NCI-H1048 (cell line): ENCODE results near the gene GP1BA.
"Not testable (repeated sequence)": the region's sequence is repeated elsewhere in the genome, so short reads cannot be mapped to it uniquely, and the experiment has no call there.

Experiments used
- DNase-seq: peaks from one replicate; lab custom pipeline; 2025; lab: John Stamatoyannopoulos, UW

Gene GP1BA

DNA sequence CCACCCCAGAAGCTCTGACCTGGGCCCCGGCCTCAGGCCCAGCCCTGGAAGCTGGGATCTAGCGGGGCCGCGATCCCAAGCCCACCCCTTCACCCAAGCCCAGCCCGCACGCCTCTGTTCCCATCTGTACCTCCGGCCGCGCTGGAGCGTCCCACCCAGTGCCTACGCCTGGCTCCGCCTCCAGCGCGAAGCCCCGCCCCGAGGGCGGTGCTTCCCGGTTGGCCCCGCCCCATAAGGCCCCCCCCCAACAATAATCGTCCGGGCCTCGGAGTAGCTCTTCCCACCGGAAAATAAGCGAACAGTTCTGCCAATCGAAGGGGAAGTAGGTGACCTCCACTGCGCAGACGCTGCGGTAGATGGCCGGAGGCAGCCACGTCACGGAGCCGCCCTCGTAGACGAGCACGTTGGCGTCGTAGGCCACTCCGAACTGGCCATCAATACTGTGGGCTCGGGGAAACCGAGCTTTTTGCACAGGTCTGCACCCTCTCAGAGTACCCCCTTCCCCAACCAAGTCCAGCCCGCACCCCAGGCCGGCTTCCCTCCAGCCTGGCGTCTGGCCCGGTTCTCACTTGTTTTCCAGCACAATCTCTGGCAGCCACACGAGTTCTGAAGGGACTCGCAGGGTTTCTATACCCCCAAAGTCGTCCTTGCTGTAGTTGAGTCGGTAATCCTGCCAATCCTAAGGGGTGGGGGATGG lies 30.3 kb upstream of the GP1BA start:
- no peak for DNase-seq

DNA sequence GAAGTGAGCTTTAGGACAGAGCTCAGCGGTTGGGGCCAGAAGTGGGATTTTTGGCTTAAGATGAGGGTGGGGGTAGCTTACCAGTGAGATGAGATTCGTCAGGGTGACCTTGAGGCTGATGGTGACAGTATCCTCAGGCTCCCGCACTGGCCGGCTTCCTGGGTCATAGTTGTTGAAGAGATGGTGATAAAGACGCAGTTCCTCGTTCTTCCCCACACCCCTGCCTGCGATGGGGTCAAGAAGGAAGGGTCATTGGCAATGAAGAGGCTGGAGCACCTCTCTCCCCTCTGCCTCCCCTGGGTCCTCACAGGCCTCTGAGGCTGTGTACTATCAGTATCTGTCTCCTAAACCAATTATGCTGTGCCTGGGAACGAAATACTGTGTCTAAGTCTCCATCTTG lies 29.5 kb upstream of the GP1BA start:
- no peak for DNase-seq

DNA sequence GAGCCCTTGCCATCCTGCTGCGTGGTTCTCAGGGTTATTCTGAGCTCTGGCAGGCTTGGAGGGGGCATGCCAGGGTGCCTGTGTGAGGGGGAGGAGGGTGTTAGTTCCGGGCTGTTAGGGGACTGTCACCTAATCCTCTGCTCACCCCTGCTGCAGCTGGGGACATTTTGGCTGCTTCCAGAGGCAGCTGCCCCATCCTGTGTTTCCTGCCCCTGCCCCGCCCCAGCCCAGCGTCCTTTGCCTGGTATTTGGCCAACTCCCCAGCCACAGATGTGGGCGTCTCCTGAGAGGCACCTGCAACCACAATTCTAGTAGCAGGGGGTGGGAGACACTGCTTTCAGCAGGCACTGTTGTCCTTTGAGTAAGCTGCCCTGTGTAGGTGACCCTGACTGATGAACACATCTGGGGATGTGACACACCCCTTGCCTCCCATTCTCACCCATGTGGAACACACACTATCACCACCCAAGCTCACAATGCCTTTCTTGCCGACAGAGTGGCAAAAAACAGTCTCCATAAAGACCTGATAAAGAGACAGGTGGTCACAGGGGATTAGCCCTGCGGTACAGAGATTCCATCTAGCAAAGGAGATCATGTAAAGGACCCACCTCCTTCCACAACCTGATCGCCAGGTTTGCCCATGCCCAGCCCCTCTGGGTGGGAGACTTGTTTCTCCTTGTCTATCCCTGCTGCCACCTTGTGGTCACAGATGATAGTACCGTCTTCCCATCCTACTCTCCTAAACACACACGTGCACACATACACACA lies 28.8 kb upstream of the GP1BA start, which contains the start of gene CHRNE:
CHRNE (minus strand) TSS at position 48 of the 768 bp plus-strand sequence; CDS start at position 13, 35 bp downstream.
- DNase-seq: peak; percentile 59

GRCh38 chr17:4906642-4907041 lies 25.4 kb upstream of the GP1BA start:
- not testable (repeated sequence) for DNase-seq

GRCh38 chr17:4908301-4908700 lies 23.8 kb upstream of the GP1BA start:
- no peak for DNase-seq

- DNase-seq: no peak
Measured at GRCh38 chr17:4908711-4909496, 23.2 kb upstream of the GP1BA start.

DNA sequence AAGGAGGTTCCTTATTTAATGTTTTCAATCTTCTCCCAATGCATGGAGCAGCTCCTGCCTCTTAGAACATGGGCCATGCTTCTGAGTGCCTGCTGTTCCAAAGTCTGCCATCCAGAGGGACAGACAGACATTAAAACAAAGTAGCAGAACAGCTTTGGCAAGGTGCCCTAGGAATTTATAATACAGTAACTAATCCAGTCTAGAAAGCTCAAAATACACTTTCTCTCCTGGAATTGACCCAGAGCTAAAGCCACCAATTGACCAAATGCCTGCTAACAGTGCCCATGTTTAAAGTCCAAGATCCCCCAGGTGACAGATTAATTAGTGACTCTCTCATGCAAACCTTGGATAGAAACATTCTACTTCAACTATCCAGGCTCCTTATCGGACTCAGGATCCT lies 18.1 kb upstream of the GP1BA start:
- no peak for DNase-seq

GRCh38 chr17:4914551-4914950 lies 17.5 kb upstream of the GP1BA start:
- DNase-seq: not testable (repeated sequence)

- DNase-seq: no peak
Measured at GRCh38 chr17:4919511-4920047, 12.5 kb upstream of the GP1BA start.

- DNase-seq: no peak
Measured at GRCh38 chr17:4920351-4921048, 11.6 kb upstream of the GP1BA start.

DNA sequence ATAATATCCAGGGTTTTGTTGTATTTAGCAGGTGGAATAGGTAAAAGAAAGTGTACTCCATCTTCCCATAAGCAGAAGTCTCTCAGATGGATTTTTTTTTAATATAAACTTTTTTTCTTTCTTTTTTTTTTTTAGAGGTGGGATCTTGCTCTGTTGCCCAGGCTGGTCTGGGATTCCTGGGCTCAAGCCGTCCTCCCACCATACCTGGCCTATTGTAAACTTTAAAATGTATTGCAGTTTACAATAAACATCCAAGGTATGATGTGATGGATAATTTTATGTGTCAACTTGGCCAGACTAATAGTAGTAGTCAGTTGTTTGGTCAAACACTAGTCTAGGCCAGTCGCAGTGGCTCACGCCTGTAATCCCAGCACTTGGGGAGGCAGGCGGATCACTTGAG lies 10.8 kb upstream of the GP1BA start:
- DNase-seq: no peak

- not testable (repeated sequence) for DNase-seq
Measured at GRCh38 chr17:4926577-4927335, 5.3 kb upstream of the GP1BA start.

DNA sequence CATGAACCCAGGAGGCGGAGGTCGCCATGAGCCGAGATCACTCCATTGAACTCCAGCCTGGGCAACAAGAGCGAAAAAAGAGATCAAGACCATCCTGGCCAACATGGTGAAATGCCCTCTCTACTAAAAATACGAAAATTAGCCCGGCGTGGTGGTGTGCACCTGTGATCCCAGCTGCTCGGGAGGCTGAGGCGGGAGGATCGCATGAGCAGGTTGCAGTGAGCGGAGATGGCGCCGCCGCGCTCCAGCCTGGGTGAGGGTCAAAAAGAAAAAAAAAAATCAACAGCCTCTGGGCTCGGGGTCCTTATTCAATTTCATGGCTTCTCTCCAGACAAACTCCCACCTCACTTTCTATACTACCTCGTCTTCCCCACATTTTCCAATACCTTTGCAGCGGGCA lies 3.2 kb upstream of the GP1BA start:
- DNase-seq: no peak

DNA sequence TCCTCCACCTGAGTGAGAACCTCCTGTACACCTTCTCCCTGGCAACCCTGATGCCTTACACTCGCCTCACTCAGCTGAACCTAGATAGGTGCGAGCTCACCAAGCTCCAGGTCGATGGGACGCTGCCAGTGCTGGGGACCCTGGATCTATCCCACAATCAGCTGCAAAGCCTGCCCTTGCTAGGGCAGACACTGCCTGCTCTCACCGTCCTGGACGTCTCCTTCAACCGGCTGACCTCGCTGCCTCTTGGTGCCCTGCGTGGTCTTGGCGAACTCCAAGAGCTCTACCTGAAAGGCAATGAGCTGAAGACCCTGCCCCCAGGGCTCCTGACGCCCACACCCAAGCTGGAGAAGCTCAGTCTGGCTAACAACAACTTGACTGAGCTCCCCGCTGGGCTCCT lies 679 bp downstream of the GP1BA start:
- DNase-seq: no peak

DNA sequence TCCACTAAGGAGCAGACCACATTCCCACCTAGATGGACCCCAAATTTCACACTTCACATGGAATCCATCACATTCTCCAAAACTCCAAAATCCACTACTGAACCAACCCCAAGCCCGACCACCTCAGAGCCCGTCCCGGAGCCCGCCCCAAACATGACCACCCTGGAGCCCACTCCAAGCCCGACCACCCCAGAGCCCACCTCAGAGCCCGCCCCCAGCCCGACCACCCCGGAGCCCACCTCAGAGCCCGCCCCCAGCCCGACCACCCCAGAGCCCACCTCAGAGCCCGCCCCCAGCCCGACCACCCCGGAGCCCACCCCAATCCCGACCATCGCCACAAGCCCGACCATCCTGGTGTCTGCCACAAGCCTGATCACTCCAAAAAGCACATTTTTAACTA lies 1.6 kb downstream of the GP1BA start:
- DNase-seq: no peak

DNA sequence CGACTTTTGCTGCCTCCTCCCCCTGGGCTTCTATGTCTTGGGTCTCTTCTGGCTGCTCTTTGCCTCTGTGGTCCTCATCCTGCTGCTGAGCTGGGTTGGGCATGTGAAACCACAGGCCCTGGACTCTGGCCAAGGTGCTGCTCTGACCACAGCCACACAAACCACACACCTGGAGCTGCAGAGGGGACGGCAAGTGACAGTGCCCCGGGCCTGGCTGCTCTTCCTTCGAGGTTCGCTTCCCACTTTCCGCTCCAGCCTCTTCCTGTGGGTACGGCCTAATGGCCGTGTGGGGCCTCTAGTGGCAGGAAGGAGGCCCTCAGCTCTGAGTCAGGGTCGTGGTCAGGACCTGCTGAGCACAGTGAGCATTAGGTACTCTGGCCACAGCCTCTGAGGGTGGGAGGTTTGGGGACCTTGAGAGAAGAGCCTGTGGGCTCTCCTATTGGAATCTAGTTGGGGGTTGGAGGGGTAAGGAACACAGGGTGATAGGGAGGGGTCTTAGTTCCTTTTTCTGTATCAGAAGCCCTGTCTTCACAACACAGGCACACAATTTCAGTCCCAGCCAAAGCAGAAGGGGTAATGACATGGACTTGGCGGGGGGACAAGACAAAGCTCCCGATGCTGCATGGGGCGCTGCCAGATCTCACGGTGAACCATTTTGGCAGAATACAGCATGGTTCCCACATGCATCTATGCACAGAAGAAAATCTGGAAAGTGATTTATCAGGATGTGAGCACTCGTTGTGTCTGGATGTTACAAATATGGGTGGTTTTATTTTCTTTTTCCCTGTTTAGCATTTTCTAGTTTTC lies 2.3 kb downstream of the GP1BA start:
- DNase-seq: no peak

DNA sequence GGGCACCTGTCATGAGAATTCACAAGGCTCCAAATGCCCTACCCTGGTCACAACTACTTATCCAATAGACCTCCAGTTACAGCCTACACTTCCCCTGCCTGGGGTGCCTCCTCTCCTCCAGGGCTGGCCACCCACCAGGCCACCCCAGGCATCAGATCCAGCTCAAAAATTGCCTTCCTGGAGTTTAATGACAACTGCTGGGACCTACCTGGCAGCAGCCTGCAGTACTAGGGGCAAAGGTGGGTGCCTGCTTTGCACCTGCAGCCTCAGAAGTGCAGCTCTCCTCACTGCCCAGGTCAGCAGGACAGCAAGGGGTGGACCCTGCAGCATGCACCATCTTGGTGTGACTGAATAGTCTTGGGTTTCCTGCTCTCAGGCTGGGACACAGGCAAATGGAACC lies 3.6 kb downstream of the GP1BA start:
- DNase-seq: no peak

DNA sequence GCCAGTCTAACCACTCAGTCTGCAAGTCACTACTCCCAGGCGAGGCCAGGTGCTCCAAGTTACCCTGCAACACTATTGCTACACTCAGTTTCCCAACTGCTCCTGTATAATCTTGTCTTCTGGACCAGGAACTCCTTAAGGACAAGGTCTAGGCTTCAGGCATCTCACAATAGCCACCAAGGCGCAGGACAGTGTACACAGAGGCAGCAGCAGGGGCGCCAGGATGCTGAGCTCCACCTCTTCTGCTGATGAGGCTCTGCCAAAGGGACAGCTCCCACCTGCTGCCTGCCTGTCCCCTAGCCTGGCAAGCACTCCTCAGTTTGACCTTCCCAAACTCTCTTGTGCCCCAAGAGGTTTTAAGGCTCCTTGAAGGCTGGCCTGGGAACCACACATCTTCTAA lies 4.4 kb downstream of the GP1BA start:
- no peak for DNase-seq

DNA sequence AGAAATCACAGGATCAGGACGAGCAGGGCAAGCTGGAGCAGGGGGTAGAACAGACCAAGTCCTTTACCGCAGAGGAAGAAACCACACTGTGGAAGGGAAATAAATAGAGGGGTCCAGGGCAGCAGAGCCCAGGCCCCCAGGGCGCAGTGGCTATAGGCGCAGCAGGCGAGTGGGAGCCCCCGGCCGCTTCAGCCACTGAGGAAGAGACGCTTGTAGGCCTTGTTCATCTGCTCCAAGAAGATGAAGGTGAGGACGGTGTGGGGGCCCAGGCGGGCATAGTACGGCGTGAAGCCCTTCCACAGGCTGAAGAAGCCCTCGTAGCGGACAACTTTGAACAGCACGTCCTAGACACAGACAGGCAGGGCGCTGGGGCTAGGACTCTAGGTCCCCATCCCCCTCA lies 5.5 kb downstream of the GP1BA start:
- DNase-seq: no peak

DNA sequence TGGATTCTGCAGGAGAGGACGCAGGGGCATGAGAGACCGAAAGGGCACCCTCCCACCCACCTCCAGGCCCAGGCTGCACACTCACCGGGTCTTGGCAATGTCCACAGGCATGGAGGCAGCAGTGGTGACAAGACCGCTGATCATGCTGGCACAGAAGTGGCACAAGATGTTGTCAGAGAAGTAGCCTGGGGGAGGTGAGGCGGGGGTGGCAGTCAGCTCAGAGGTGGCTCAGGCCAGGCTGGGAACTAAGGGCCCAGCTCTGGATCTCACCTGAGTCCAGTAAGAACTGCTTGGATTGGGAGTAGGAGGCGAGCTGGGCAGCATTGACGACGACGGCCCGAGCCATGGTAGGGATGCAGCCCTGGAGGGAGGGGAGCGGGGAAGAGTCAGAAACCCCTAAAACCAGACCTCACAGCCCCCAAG lies 6.0 kb downstream of the GP1BA start:
- no peak for DNase-seq
